HG03095 (cell line): ENCODE data around the gene SH3BP5.
"Not testable (repeated sequence)": the region's sequence is repeated elsewhere in the genome, so short reads cannot be mapped to it uniquely, and the experiment has no call there.

Experiments
- ATAC-seq: cut with Tn5 transposase; IDR thresholded peaks from one replicate; pipeline ENCODE4 v1.9.1; 2021; ENCODE audit warnings: moderate library complexity; ENCODE audit not compliant: unreplicated experiment

Gene SH3BP5, protein sequence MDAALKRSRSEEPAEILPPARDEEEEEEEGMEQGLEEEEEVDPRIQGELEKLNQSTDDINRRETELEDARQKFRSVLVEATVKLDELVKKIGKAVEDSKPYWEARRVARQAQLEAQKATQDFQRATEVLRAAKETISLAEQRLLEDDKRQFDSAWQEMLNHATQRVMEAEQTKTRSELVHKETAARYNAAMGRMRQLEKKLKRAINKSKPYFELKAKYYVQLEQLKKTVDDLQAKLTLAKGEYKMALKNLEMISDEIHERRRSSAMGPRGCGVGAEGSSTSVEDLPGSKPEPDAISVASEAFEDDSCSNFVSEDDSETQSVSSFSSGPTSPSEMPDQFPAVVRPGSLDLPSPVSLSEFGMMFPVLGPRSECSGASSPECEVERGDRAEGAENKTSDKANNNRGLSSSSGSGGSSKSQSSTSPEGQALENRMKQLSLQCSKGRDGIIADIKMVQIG

DNA sequence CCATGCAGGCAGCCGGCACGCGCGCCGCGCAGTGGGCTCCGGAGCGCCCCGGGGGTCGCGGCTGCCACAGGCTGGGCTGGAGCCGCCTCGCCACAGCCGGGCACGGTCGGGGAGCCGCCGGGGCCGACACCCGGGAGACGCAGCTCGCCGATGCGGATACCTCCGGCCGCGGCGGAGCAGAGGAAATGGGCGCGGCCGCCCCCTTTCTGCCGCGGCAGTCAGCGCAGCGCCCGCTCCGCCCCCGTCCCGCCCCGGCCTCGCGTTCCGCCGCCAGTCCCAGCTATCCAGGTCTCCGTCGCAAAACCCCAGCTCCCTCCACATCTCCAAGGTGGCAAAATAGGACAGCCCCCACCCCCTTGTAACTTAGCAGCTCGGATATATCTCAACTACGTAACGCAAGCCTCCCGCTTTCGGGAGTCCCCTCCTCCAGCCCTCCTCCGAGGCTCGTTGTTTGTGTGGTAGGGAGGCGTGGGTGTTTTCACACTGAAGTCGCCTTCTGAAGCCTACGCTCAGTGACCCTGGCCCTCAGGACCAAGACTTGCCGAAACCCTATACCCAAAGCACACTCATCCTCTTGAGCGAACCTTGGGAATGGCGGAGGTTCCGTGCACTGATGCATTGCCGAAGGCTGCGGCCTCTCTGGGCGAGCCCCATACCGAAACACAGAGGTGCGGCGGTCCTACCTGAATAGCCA is at the start of gene SH3BP5:
Gene SH3BP5, minus strand, starts transcription at position 182 of the 694 bp plus-strand sequence. Its CDS starts 178 bp downstream, at position 4.
- ATAC-seq, result peak; percentile 69

DNA sequence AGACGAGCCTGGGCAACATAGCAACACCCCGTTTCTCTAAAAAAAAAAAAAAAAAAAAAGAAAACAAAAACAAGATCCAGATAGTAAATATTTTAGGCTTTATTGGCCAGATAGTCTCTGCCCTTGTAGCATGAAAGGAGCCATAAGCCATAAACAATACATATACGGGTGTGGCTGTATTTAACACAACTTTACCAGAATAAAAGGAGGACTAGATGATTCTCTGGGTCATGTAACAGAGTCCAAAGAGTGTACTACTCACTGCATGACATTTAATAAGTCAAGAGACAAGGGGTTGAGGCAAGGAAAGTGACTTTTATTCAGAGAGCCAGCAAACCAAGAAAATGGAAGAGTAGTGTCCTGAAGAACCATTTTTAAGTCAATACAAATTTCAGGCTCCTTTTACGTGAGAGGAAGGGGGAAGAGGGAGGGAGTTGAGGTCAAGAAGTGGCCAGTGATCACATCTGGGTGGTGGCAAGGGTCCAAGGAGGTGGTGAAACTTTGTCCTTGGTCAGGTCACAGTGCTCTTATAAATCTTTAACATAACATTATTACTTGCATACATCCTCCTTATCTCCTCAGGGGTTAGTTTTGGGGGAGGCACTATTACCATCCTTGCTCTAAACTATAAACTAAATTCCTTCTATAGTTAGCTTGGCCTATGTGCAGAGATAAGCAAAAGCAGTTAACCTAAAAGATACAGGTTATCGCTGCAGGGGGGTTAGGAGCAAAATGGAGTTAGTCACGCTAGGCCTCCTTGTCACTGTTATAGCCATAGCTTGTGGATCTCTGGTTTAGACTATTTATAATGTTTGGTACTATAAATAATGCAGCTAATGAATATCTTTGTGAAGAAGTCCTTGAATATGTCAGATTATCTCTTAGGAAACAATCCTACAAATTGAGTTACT is 48.8 kb upstream of the SH3BP5 start:
- no peak for ATAC-seq

DNA sequence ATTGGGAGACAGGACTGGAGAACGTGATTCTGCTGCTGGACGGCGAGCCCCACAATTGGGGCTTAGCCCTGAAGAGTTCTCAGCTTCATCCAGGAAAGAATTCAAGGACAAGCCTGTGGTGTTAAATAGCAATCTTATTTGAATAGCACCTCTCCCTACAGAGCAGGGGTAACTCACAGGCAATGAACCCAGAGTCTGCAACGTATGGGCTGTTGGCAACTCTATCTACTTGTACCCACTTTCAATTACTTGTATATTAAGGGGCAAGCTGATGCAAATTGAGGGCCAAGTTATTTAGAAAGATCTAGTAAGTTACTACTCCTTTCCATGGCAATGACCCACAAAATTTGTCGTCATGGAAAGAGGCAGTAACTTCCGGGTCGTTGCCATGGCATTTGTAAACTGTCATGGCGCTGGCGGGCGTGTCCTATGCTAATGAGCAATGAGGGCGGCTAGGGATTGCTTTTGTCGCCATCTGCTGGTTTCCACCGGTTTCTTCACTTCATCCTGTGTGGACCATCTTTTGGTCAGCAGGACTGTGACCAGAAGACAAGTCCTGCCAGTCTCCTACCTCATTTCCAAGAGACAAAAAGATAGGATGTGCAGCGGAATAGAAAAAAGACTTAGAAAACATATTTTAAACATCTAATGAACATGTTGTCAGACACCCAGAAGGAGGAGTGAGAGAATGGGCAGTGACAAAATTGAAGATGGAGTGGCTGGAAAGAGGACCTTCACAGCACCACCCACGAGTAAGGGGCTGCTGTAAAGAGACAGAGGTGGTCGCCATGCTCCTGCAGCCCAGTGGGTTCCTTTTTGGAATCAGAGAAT is 45.8 kb upstream of the SH3BP5 start:
- ATAC-seq, result peak; percentile 94

DNA sequence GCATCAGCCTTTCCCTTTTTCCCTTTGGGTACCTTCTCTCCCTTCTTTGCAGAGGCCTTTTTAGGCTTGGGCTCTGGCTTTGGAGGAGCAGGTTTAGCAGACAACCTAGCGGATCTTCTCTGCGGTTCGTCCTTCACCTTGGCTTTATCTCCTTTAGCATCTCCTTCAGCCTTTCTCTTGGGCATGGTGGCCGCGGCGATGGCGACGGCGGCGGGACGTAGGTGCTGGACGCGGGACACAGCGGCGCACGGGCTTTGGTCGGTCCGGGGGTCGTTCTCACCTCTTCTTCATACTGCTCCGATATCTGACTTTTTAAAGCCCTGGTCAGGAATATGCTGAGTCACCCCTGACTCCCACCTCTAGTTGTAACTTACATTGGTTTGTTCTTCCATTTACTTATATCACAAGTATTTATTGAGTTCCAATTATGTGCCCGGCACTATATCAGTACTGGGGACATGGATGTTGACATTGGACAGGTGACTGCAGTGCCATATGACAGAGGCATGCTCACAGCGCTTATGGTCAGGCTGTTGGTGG is 43.1 kb upstream of the SH3BP5 start:
- ATAC-seq, result no peak

DNA sequence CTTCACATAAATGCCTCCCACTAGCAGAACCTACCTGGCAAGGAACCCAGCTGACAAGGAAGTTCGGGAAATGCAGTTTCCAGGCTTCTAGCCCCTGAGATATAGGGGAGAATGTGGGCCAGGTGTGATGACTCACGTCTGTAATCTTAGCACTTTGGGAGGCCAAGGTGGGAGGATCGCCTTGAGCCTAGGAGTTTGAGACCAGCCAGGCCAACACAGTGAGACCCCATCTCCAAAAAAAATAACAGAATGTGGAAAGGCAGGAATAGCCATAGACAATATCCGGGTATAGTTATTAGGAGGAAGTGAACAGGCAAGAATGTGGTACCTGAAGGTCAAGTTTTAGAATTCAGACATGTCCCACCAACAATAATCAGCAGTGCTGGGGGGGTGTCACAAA is 40.5 kb upstream of the SH3BP5 start:
- ATAC-seq, result no peak

DNA sequence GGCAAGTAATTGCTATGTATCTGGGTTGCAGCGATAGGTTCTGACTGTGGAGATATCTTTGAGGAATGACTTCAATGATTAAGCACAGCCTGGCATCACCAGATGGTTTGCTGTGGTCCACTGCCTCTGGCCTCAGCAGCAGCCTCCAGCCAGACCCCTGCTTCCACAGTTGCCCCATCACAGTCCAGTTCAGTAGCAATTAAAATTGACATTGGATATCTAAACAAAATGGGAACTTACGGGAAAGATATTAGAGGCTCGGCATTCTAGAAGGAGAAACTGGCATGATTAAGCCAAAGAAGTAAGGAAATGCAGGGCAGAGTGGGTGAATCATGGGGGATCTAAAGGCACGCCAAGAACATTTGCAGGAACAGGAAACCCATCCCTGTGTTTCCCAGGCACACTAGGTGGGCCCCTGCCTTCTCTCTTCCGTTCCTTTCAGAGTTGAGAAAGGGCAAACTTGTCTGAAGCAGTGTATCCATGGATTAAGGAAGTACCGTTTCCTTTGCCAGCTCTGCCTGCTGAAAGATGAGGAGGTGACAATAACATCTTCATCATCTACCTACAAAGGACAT is 36.3 kb upstream of the SH3BP5 start:
- no peak for ATAC-seq

DNA sequence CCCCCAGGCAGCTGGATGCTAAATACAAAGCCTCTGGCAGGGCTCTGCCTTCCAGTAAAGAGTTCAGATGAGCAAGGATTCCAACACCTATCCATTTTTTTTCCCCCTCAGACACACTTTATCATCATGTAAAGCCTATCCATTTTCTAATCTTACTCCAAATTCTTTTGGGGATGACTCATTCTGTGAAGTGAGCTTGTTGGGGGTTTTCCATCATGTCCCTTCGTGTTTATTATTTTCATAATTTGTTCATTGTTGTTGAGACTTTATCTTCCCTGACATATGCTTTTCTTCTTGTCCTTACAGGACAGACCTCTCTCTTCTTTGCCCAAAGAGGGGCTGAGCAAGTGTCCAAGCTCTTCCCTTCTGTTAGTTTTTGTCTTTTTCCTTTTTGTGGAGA is 34.7 kb upstream of the SH3BP5 start:
- no peak for ATAC-seq

DNA sequence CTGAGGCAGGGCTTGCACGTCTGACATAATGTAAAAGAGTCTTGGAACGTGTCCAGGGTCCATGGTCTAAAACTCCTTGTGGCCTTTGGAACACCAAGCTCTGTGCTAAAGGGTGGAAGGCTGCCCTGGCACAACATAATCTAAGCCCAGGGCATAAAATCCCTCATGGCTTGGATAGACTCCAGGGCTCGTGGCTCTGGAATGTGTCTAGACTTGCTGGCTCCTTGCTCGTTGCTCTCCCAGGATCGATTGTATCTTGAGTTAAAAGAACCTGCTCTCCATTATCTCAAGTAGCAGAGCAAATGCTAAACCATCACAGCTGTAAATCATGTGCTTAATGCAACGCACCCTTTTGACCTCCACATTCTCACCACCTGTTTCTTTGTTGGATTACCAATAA is 31.7 kb upstream of the SH3BP5 start:
- ATAC-seq, result not testable (repeated sequence)

DNA sequence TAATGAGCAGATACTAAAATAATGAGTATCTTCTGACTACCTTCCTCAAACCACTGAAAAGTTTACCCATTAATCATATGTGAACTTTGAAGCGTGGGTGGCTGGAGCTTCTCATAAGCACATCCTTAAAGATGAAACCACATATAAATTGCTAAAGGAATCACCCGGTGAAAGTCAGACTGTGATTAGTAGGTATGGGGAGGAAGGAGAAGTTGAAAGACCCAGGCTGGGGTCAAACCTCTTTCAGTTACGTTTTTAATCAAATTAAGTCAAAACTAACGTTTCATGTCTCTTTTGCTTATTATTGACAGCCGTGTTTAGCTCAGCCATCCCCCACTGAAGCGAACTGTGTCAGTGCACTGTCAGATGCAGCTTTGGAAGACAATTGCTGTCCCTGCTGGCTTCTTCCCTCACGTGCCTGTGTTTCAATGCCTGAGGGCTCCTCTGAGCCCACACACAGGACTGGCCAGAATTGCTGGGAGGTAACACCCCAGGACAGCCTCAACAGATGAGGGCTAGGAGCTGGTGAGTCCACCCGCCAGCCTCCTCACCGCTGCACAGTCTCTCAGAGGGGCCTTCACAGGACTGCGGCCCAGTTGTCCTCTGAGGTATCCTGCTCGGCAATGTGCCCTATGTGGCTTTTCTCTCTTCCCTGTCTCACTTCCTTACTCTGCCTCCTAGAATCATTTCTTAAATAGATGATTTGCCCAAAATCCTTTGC is 29.3 kb upstream of the SH3BP5 start:
- ATAC-seq, result peak; percentile 66

DNA sequence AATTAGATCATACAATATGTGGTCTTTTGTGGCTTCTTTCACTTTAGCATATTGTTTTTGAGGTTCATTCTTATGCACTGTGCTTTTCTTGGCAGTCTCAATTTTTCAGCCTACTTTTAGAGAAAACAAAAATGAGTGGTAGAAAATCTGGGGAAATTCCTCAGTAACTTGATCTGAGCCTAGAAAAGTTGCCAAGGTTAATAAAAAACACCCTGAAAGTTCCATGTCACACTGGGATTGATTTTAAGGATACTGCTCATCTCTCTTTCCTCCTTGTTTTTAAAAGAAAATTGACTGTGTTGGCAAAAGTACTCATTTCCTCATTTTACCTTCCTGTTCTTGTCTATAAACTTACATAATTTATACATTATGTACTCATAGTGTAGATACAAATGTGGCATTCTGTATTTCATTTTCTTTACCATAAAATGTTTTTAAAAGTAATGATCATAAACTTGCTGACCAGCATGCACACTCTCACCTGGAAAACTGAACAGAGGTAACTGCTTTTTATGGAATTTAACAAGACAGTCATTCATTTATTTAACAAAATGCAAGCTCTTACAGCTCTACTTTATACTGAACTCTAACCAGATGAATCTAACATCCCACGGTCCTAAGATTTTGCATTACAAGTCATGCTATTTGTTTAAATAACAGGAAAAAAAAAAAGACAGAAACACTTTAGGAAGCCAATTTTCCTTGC is 28.6 kb upstream of the SH3BP5 start:
- ATAC-seq, result no peak

DNA sequence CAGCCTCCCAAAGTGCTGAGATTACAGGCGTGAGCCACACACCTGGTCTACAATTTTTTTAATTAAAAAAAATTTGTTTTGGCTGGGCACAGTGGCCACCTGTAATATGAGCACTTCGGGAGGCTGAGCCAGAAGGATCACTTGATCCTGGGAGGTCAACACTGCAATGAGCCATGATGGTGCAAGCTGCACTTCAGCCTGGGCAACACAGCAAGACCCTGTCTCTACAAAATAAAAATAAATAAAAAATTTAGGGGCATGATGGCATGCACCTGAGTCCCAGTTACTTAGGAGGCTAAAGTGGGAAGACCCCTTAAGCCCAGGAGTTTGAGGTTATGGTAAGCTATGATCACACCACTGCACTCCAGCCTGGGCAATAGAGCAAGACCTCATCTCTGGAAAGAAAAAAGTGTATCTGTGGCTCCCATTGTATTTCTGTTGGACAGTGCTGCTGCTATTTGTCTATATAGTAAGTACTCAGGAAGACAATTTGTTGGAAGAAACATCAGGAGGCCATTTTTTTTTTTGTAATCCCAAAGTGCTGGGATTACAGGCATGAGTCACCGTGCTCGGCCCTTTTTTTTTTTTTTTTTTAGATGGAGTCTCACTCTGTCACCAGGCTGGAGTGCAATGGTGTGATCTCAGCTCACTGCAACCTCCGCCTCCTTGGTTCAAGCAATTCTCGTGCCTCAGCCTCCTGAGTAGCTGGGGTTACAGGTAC is 27.5 kb upstream of the SH3BP5 start:
- no peak for ATAC-seq

DNA sequence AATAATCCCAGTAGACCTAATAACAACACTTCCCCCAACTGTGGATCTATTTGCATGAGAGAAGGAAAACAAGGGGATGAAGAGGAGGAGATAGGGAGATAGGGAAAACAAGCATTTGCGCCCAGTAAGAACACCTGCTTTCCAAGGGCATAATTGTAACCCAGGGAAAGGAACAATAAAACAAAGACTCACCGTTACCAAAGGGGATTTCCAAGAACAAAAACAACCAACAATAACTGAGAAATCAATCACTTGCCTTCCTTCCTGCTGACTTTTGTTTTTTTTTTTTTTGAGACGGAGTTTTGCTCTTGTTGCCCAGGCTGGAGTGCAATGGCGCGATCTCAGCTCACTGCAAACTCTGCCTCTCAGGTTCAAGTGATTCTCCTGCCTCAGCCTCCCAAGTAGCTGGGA is 24.3 kb upstream of the SH3BP5 start:
- ATAC-seq, result not testable (repeated sequence)

DNA sequence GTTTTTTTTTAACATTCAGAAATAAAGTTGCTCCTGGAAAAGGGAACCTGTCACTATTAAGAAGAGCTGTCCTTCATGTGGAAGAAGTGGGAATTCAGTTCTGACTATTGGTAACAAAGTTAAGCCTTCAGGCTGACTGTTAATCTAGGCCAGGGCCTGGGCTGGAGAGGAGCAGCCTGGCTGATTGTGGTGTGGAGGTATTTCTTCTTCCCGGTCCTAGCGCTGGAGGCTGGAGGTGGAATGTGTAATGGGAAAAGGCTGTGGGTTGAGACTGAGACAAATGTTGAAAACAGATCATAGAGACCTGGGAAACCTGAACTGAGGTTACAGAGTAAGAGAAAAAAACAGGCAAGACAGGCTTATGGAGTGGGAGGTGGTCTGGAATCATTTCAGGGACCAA is 23.8 kb upstream of the SH3BP5 start:
- ATAC-seq, result no peak

DNA sequence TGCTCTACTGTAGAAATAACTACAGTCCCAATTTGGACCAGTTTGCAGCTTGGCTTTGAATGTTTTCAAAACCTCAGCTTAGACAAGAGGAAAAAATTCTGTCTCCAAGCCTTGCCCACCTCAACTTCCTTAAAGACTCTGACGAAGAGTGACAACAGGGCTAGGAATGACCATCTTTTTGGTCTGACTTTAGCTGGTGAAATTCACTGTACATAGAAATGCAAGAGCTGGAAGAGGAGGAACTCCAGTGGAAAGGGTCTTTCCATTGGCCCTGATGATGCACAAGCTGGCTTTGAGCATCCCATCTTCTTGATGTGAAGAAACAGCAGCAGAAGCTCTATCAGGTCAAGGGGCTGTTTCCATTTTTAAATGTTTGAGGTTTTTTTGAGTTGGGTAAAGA is 22.7 kb upstream of the SH3BP5 start:
- ATAC-seq, result no peak

DNA sequence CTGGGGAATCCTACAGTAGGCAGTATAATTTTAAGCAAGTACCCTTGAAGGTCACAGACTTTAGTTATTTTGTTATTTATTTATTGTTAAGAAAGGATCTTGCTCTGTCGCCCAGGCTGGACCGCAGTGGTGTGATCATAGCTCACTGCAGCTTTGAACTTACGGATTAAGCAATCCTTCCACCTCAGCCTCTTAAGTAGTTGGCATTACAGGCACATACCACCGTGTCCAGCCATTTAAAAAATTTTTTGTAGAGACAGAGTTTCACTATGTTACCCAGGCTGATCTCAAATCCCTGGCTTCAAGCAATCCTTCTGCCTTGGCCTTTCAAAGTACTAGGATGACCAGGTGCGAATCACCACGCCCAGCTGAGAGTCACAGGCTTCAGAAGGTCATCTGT is 22.1 kb upstream of the SH3BP5 start:
- no peak for ATAC-seq

DNA sequence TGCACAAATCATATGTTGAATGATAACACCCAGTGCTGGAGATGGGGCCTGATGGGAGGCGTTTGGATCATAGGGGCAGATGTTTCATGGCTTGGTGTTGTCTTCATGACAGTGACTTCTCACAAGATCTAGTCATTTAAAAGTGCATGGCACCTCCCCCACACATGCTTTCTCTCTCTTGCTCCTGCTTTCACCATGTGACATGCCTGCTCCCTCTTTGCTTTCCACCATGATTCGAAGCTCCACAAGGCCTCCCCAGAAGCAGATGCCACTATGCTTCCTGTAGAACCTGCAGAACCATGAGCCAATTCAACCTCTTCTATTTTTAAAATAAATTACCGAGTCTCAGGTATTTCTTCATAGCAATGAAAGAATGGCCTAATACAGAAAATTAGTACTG is 17.8 kb upstream of the SH3BP5 start:
- ATAC-seq, result no peak

DNA sequence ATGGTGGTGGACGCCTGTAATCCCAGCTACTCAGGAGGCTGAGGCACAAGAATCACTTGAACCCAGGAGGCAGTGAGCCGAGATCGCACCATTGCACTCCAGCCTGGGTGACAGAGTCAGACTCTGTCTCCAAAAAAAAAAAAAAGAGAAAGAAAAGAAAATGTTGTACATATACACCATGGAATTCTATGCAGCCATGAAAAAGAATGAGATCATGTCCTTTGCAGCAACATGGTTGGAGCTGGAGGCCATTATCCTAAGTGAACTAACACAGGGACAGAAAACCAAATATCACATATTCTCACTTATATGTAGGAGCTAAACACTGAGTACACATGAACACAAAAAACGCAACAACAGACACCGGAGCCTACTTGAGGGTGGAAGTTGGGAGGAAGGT is 17.1 kb upstream of the SH3BP5 start:
- not testable (repeated sequence) for ATAC-seq

DNA sequence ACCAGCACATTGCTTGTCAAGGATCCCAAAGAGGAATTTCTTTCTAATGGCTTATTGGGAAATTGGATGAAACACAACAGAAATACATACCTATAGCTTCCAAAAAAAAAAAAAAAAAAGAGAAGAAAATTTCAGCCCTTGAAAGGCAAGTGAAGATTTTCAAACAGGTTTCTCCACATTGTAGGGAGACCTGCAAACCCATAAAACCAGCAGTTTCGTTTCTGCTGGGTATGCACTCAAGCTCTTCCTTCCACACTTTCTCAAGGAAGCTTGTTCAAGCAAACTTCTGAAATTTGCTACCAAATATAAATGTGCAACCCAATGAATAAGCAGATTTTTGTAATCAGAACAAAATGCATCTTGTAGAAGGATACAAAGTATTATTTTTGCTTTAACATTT is 15.9 kb upstream of the SH3BP5 start:
- ATAC-seq, result no peak
